Activated CD4-positive, alpha-beta T cell treated with anti-CD3 and anti-CD28 coated beads for 48 hours (primary cell): ENCODE data around the gene TARS3.
"Not testable (repeated sequence)": the region's sequence is repeated elsewhere in the genome, so short reads cannot be mapped to it uniquely, and the experiment has no call there.

ENCODE experiments used
- DNase-seq: peaks from one replicate; pipeline ENCODE4 v3.0.0-alpha.2; 2020

The TARS3 gene

GRCh38 chr15:101652786-101653430 lies 71.4 kb downstream of the TARS3 start:
- peak; percentile 29 for DNase-seq

GRCh38 chr15:101652098-101652785 lies 72.0 kb downstream of the TARS3 start, which contains the start of gene TM2D3:
TM2D3 (minus strand) TSS chr15:101652381; CDS start chr15:101652361, 20 bp downstream.
- DNase-seq, result peak; percentile 96

DNA sequence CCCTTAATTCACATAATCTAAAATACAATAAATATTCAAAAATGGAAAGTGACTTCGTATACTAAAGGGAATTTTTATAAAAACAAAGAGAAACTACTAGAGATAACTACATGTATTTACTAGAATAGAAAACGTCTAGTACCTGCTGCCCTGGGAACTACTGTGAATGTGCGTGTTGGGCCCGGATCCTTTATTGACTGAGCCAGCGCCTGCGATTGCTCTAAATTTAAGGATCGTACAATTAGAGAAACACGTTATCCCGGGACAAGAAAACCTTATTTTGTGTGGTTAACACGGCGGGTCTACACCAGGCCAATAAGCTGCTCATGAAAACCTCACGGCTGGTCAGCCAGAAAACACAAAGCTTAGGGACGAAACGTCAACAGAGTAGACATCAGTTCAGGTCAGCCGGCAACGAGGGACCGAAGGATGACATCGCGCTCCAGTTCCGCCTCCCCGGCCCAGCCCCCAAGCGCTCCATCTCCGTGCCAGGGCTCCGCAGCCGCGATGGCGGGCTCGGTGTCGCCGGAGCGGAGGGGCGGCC lies 72.6 kb downstream of the TARS3 start:
- DNase-seq, result no peak

DNA sequence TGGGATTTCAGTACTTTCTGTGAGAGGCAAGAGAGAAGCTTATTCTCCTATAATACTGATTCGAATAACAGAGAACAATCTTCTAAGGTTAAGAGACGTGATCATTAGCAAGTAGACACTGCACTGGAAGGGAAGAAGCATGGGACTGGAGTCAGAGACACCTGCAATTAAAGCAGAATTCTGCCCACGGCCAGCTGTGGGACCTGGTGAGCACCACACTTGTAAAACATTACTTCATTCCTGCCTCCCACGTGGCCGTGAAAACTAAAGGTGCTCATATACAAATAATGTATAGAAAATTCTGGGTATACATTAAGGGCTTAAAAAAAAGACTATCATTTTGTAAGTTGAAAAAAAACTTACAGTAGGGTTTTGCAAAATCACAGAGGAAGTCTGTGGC lies 74.1 kb downstream of the TARS3 start:
- no peak for DNase-seq

DNA sequence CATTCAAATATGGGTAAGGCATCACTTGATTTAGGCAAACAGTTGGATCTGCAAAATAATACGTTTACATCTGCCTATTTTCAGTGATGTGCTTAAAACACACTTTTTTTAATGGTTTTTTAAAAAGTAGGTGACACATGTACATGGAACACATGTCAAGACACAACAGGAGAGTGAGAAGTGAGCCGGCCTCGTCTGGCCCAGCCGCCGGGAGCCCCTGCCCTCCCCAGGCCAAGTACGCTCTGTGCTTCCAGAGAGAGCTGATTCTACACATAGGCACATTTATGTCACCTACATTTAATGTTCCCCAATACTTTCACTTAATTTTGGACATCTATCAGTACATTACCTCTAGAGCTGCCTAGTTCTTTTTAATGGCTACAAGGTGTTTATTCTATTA lies 75.9 kb downstream of the TARS3 start:
- no peak for DNase-seq

DNA sequence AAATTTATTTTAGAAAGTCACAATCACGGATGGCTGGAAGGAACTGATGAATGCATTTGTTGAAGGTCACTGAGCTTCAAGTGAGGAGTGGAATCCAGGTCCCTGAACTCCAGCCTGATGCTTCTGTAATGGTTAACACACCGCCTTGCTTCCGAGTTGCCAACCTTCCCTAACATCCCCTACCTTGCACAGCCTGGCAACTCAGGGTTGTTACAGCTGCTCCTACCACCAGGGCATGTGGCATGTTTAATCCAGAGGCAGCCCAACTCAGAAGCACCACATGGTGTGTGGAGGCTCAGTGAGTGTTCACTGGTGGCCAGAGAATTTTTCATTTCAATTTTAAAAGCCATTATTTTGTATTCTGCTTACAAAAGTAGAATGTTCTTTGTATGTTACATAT lies 77.0 kb downstream of the TARS3 start:
- no peak for DNase-seq

DNA sequence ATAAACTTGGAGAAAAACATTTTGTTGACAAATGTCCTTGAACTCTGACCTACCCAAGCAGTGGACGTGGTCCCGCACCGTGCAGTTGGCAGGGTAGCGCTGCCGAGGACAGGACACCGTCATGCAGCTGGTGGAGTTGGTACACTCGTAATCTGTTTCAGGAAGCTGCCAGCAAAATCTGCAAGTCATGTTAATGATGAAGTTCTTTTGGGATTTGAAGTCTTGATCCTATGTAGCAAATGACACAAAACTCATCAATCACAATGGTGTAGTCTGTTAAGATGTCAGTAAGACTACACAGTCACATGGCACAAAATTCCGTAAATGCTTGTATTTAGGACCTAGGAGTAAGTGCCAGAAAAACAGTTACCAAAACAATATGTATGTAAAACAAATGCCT lies 77.6 kb downstream of the TARS3 start:
- no peak for DNase-seq

DNA sequence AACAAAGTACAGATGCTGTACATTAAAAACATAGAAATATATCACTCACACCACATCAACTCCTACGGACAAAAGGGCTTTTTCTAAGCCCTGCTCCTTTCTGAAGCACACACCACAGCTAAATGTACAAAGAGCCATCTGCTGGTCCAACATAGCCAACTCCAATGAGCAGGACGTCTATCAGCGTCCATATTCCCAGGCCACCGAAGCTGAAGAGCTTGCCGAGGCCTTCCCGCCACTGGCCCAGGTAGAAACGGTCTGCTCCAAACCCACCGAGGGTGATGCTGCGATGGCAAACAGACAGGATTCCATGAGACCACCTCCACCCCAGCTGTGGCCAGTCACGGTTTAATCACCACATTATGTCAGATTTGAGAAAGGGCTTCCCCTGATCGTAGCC lies 81.9 kb downstream of the TARS3 start:
- no peak for DNase-seq

GRCh38 chr15:101641894-101642293 lies 82.4 kb downstream of the TARS3 start:
- no peak for DNase-seq

DNA sequence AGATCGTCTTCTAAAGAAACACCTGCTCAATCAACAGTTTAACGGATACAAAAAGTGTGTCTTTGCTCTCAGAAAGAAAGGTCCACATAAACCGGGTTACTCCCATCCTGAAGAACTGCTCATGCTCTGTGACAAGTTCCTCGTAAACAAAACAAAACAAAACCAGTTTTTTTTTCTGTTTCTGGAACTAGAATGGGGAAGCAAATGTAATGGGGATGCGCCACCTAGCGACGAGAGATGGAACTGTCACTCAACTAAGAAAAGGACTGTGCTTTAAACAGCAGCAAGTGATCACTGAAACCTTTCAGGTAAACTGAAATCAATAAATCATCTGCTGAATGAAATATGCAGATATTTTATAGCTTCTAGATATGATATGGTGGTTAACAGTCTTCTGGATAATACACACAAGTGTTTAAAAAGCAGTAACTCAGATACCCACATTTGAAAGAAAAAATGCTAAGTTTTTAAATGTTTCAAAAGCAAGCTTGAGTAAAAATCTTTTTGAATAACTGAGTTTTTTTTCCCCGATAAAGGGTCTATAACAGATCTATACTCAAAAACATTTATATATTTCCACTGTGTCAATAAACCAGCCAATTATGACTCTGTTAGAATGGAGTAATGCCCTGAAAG lies 83.0 kb downstream of the TARS3 start:
- peak; percentile 80 for DNase-seq

- DNase-seq, result no peak
Measured at GRCh38 chr15:101639667-101640066, 84.6 kb downstream of the TARS3 start.

- no peak for DNase-seq
Measured at GRCh38 chr15:101637919-101638318, 86.4 kb downstream of the TARS3 start.

DNA sequence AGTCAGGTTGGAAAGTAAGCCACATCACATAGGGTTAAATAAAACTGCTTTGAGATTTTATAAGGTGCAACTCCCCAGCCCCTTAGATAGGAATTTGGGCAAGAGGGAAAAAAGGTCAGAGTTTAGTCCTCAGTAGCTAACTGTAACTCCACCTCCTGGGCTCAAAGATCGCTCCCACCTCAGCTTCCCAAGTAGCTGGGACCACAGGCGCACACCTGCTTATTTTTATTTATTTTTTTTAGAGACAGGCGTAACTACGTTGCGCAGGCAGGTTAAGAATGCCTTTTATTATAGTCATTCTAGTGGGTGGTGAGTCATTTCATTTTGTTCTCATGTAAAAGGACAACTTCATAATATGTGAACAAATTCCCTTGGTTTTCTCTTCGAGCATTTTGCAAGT lies 86.8 kb downstream of the TARS3 start:
- no peak for DNase-seq

- DNase-seq, result no peak
Measured at GRCh38 chr15:101637038-101637437, 87.2 kb downstream of the TARS3 start.

- no peak for DNase-seq
Measured at GRCh38 chr15:101635944-101636727, 88.1 kb downstream of the TARS3 start.

GRCh38 chr15:101633356-101633755 lies 90.9 kb downstream of the TARS3 start:
- DNase-seq, result no peak

- not testable (repeated sequence) for DNase-seq
Measured at GRCh38 chr15:101626729-101627128, 97.5 kb downstream of the TARS3 start.

DNA sequence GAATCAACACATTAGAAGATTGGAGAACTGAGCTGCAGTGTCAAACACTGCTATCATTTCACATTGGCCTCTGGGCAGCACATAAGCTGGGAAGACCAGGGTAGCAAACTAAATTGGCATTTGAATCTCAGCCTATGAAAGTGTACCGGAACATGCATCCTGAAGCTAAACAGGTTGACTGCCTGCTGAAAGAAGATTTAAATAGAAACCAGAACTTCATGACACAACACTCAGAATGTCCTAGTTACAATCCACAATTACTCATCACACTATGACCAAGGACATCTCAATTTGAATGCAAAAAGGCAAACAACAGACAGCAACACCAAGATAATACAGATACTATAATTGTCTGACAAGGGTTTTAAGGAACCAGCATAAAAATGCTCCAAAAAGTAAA lies 98.3 kb downstream of the TARS3 start:
- no peak for DNase-seq

GRCh38 chr15:101625184-101625583 lies 99.1 kb downstream of the TARS3 start:
- DNase-seq, result no peak

DNA sequence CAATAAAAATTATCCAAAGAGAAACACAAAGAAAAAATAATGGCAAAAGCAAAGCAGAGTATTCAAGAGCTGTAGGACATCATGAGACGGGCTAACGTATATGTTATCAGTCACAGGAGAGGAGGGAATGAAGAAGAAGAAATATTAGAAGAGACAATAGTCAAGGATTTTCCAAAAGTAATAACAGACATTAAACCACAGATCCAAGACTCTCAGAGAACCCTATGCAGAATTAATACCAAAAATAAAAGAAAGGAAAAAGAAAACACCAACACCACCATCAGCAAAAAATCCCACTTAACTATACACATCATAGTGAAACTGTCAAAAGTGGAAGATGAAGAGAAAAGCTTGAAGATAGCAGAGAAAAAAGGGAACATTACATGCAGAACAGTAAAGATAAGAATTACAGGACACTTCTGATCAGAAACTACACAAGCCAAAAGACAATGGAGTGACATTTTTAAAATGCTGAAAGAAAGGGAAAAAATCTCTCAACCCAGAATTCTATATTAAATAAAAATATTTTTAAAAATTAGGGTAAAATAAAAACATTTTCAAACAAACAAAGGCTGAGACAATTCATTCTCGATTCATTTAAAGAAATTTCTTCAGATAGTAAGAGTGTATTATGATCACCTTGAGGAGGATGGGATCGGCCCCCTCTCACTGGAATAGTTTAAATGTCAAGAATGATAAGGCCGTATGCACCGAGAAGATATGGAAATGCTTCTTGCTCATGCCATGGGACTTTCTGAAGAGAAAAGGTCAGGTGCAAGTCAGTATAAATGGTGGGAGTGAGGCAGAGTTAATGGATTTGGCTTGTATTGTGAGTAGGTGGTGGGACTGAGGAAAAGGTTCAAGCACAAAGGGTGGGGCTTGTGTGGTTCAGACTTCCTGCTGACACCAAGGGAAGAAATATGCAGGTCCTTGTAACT lies 100.6 kb downstream of the TARS3 start:
- DNase-seq, result no peak

- no peak for DNase-seq
Measured at GRCh38 chr15:101621961-101622360, 102.3 kb downstream of the TARS3 start.

DNA sequence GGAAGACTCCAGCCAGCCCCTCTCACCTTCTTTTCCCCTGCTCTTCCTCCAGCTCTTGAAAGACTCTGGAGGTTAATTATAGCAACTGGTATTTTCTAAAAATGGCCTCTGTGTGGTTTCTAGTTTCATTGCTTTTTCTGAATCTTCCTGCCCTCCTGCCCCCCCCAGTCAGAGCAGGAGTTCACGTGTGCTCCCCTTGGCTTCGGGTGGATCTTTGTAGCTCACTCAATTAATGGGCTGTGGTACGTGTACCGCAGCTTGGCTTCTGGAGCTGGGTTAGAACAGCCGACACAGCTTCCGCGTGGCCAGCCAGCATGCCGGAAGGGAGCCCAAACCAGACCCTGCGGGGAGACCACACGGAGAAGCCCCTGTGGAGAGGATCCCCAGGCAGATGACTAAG lies 103.6 kb downstream of the TARS3 start:
- DNase-seq, result no peak
